Measurements from ENCODE around the gene HELZ.
"Not testable (repeated sequence)": the region's sequence is repeated elsewhere in the genome, so short reads cannot be mapped to it uniquely, and the experiment has no call there.

HELZ gene

GRCh38 chr17:67129283-67129682, 115.7 kb downstream of the HELZ start:
- TF ChIP-seq CTCF (IDR thresholded peaks at IDR 0.05; ENCODE audit: insufficient read depth, low read length, missing control alignments): no peak
- ChIA-PET CTCF (no interaction called here), POLR2A (no interaction called here)
- DNase-seq (ENCODE audit: low read depth, low spot score): no peak
- H3K4me3 ChIP-seq (ENCODE audit: low read depth, low read length): no peak overlapping the region

- no peak overlapping the region for H3K4me3 ChIP-seq (ENCODE audit: low read depth, low read length)
- POLR2A ChIA-PET: no interaction called here
- TF ChIP-seq CTCF (IDR thresholded peaks at IDR 0.05; ENCODE audit: insufficient read depth, low read length, missing control alignments): no peak
- DNase-seq (ENCODE audit: low read depth, low spot score): no peak
- CTCF ChIA-PET: no interaction called here
These were observed 116.3 kb downstream of the HELZ start for GRCh38 chr17:67128700-67129099.

GRCh38 chr17:67127925-67128324, 117.1 kb downstream of the HELZ start:
- no peak overlapping the region for H3K4me3 ChIP-seq (ENCODE audit: low read depth, low read length)
- POLR2A ChIA-PET: no interaction called here
- CTCF ChIA-PET: no interaction called here
- no peak for TF ChIP-seq CTCF (IDR thresholded peaks at IDR 0.05; ENCODE audit: insufficient read depth, low read length, missing control alignments)
- no peak for DNase-seq (ENCODE audit: low read depth, low spot score)

GRCh38 chr17:67126983-67127382, 118.0 kb downstream of the HELZ start:
- H3K4me3 ChIP-seq (ENCODE audit: low read depth, low read length): no peak overlapping the region
- TF ChIP-seq CTCF (IDR thresholded peaks at IDR 0.05; ENCODE audit: insufficient read depth, low read length, missing control alignments): no peak
- POLR2A ChIA-PET: no interaction called here
- CTCF ChIA-PET: interaction anchor here (1.0 to 1.4 kb wide), 3 partner anchors 9 to 29 kb away, joined by 3 to 8 read pairs (median 3); no protein-coding TSS in a partner anchor
- no peak for DNase-seq (ENCODE audit: low read depth, low spot score)

- POLR2A ChIA-PET; H3K4me3 ChIP-seq (ENCODE audit: low read depth, low read length); DNase-seq (ENCODE audit: low read depth, low spot score): not testable (repeated sequence)
- CTCF ChIA-PET: interaction anchor here (1.0 to 1.4 kb wide), 3 partner anchors 9 to 30 kb away, joined by 3 to 8 read pairs (median 3); no protein-coding TSS in a partner anchor
These were observed 118.5 kb downstream of the HELZ start for GRCh38 chr17:67126543-67126942.

- ChIA-PET CTCF (interaction anchor here (1.0 to 1.3 kb wide), 2 partner anchors 13 to 30 kb away, joined by 3 read pairs; no protein-coding TSS in a partner anchor), POLR2A (no interaction called here)
- TF ChIP-seq CTCF (IDR thresholded peaks at IDR 0.05; ENCODE audit: insufficient read depth, low read length, missing control alignments): no peak
- DNase-seq (ENCODE audit: low read depth, low spot score): no peak
- H3K4me3 ChIP-seq (ENCODE audit: low read depth, low read length): no peak overlapping the region
These were observed 119.1 kb downstream of the HELZ start for GRCh38 chr17:67125924-67126323.

GRCh38 chr17:67125417-67125816, 119.6 kb downstream of the HELZ start:
- POLR2A ChIA-PET: no interaction called here
- H3K4me3 ChIP-seq (ENCODE audit: low read depth, low read length): no peak overlapping the region
- no peak for TF ChIP-seq CTCF (IDR thresholded peaks at IDR 0.05; ENCODE audit: insufficient read depth, low read length, missing control alignments)
- no peak for DNase-seq (ENCODE audit: low read depth, low spot score)
- CTCF ChIA-PET: no interaction called here
